ENCODE results near the gene PLAC8. TPM values are rescaled to one million over a fixed set of nuclear protein-coding genes. Genes with fewer than 3 reads are reported as not detected.
"Not testable (repeated sequence)": the region's sequence is repeated elsewhere in the genome, so short reads cannot be mapped to it uniquely, and the experiment has no call there.

Gene PLAC8
- polyA plus RNA-seq, 1 donor, result 1.6 TPM

DNA sequence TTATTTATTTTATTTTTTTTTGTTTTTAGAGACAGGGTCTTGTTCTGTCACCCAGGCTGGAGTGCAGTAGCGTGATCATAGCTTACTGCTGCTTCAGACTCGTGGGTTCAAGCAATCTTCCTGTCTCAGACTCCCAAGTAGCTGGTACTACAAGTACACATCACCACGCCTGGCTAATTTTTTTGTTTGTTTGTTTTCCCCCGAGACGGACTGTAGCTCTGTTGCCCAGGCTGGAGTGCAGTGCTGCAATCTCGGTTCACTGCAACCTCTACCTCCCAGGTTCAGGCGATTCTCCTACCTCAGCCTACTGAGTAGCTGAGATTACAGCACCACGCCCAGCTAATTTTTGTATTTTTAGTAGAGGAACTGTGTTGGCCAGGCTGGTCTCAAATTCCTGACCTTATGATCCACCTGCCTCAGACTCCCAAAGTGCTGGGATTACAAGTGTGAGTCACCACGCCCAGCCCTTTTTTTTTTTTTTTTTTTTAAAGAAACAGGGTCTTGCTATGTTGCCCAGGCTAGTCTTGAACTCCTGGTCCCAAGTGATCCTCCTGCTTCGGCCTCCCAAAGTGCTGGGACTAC, 47.4 kb downstream of the PLAC8 start:
- no peak for DNase-seq (ENCODE audit: low read depth)

DNA sequence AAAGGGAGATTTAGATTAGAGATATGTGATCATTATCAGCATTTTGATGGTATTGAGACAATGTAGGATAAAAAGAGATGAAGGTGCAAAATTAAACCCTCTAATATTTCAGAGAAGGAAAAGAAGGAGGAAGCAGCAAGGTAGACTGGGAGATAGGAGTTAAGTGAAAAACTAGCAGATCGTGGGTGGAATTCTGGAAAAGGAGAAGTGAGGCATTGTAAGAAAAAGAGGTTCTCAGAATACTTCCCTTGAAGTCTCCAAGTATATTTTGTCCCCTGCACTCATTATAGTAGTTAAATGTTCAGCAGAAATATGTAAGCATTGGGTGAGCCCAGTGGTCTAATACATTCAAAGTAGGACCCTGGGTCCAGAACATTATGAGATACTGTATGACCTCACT, 49.3 kb downstream of the PLAC8 start:
- DNase-seq (ENCODE audit: low read depth), result no peak

DNA sequence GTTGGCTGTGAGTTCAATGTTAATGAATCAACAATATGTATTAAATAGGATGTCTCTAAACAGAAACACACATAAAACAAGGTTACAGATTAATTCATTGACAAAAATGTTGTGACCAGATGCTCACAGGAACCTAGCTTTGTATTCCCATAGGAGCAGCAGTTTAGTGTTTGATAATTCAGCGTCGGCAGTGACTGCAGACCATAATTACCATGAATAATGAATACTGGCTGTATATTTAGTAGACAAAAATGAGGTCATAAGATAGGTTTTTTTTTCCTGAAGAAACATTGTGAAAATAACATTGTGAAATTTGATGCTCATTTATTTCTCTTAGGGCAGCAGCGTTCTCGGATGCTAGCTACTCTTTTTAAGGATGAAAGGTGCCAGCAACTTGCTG, 51.8 kb downstream of the PLAC8 start:
- no peak for DNase-seq (ENCODE audit: low read depth)

DNA sequence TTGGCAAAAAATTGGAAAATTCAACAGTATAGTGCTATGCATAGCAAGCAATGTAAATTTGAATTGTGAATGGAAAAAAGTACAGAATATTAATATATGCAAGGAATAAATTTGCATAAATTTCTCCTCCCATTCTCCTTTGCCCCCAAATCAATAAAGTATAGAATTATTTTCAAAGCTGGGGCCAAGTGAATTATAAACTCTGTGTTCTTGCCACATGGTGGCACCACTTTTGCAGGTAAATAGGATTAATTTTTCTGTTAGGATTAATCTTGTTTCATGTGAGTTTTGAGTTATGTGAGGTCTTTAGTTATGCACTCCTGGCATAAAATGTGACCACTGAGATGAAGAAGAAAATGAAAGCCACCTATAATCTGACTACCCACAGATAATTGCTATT, 59.6 kb downstream of the PLAC8 start:
- no peak for DNase-seq (ENCODE audit: low read depth)

DNA sequence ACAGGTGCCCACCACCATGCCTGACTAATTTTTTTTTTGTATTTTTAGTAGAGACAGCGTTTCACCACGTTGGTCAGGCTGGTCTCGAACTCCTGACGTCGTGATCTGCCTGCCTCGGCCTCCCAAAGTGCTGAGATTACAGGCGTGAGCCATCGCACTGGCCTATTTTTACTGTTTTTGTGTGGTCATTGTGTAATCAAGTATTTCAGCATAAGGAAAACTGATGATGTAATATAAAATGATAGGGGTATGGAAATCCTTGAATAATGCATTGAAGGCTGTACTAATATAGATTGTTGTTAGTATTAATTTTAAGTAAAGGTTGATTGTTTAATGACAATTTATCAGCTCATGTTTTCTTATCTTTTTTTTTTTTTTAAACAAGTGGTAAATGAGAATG, 65.7 kb downstream of the PLAC8 start:
- not testable (repeated sequence) for DNase-seq (ENCODE audit: low read depth)

DNA sequence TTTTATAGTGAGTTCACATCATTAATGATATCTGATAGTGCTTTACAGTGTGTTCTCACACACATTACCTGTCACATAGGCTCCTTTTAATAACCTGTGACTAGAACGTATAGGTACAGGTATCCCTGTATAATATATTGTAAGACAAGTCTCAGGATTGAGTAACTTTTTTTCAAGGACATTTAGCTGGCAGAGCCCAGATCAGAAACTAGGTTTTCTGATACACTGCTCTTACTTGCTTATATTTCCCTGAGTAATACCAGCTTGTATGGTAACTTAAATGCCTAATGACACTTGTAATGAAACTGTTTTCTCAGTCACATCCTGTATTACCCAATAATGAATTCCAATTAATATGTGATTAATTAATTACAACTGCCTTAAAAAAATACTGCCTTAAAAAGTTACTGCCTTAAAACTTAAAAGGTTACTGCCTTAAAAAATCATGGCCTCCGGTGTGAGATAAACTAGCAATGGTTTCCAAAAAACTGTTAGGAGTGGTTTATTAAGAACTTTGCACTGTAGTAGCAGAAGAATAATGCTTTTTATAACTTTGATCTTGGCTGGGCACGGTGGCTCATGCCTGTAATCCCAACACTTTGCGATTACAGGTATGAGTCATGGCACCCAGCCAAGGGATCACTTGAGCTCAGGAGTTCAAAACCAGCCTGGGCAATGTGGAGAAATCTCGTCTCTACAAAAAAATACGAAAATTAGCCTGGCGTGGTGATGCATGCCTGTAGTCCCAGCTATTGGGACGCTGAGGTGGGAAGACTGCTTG, 67.6 kb downstream of the PLAC8 start:
- no peak for DNase-seq (ENCODE audit: low read depth)

DNA sequence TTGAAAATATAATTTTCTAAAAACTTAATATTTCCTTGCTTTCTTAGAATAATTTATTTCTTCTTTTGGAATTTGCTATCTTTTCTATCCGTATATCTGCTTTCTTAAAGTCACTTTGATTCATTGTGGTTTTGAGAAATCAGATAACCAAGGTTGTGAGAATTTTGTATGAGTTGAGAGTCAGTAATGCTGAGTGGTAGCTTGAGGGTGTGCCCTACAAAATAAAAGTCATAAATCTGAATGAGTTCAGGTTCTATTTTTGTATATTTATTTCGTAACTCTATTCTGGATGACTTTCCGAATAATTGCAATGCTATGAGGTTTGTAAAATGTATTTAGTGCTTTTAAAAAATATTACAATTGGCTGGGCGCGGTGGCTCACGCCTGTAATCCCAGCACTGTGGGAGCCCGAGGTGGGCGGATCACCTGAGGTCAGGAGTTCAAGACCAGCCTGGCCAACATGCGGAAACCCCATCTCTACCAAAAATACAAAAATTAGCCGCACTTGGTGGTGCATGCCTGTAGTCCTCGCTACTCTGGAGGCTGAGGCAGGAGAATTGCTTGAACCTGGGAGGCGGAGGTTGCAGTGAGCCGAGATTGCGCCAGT, 70.6 kb downstream of the PLAC8 start:
- DNase-seq (ENCODE audit: low read depth), result no peak

DNA sequence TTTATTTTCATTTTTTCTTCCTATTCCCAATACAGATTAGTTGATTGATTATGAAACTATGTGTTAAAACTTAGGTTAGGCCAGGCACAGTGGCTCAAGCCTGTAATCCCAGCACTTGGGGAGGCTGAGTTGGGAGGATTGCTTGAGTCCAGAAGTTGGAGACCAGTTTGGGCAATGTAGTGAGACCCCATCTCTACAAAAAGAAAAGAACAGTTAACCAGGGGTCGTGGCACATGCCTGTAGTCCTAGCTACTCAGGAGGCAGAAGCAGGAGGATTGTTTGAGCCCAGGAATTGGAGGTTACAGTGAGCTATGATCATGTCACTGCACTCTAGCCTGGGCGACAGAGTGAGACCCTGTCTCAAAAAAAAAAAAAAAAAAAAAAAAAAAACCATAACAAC, 71.4 kb downstream of the PLAC8 start:
- not testable (repeated sequence) for DNase-seq (ENCODE audit: low read depth)

DNA sequence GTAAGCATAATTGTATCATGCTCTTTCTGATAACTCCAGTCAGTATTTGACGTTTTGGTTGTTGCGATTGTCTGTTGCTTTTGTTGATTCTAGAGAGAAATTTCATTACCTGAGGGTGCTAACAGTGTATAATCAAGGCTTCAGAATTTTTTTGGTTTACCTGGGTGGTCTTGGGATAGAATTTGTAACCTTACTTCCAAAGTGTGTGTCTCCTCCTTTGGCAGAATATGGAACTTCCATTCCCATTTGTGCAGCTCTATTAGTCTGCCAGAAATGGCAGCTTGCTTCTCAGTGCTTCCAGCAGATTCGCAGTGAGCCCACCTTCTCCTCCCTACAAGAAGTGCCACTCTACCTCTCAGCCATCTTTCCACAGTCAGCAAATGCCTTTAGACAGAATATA, 74.3 kb downstream of the PLAC8 start:
- no peak for DNase-seq (ENCODE audit: low read depth)

Other genes with a start within 250 kb of the PLAC8 start
- 175 TPM for gene SEC31A, start 223.6 kb downstream of the PLAC8 start, polyA plus RNA-seq (ENCODE audit: insufficient read length)
- 8.2 TPM for gene THAP9, start 214.0 kb downstream of the PLAC8 start, polyA plus RNA-seq (ENCODE audit: insufficient read length)
- gene LIN54, start 103.9 kb downstream of the PLAC8 start, polyA plus RNA-seq (ENCODE audit: insufficient read length), result 8.0 TPM
- gene COPS4, start 79.5 kb downstream of the PLAC8 start, polyA plus RNA-seq (ENCODE audit: insufficient read length), result 62.7 TPM
- gene COQ2, start 170.1 kb upstream of the PLAC8 start, polyA plus RNA-seq (ENCODE audit: insufficient read length), result 9.8 TPM
- gene HPSE, start 220.1 kb upstream of the PLAC8 start, polyA plus RNA-seq (ENCODE audit: insufficient read length), result 0.25 TPM